AG04449 (cell line): ENCODE measurements around the gene HSD17B4.
"Not testable (repeated sequence)": the region's sequence is repeated elsewhere in the genome, so short reads cannot be mapped to it uniquely, and the experiment has no call there.

ENCODE experiments used
- CTCF ChIA-PET: fragments of 350-600 bp; formaldehyde crosslinking; extraction: SDS; loops from one replicate; lab custom pipeline; 2021; ENCODE audit warnings: antibody characterized with exemption; lab: Yijun Ruan, JAX
- POLR2A ChIA-PET: fragments of 400-600, 350-600 bp; formaldehyde crosslinking; extraction: SDS; loops from one replicate; lab custom pipeline; 2020; ENCODE audit warnings: antibody characterized with exemption, inconsistent platforms; lab: Yijun Ruan, JAX
- DNase-seq: peaks from one replicate; pipeline ENCODE4 v3.0.0-alpha.2; 2010; ENCODE audit warnings: low read depth, low spot score
- H3K4me3 ChIP-seq: 2 replicates; pipeline ENCODE4 v1.5.1; 2011; ENCODE audit warnings: low read depth, mild to moderate bottlenecking, control low read depth, low read length
- CTCF ChIP-seq: IDR thresholded peaks from one replicate; pipeline ENCODE4 v1.5.1; 2011; ENCODE audit warnings: mild to moderate bottlenecking, moderate library complexity, low read length, control low read depth, inconsistent platforms; ENCODE audit not compliant: insufficient read depth; ENCODE audit errors: missing control alignments

HSD17B4 gene

GRCh38 chr5:119483155-119483554 is 30.9 kb downstream of the HSD17B4 start:
- no peak for TF ChIP-seq CTCF
- H3K4me3 ChIP-seq, result no peak overlapping the region
- ChIA-PET CTCF (no interaction called here), POLR2A (interaction anchor here (0.6 kb wide), 1 partner anchor 831 kb away, joined by 3 read pairs; no protein-coding TSS in a partner anchor)
- no peak for DNase-seq

- ChIA-PET CTCF (no interaction called here), POLR2A (no interaction called here)
- DNase-seq, result no peak
- no peak overlapping the region for H3K4me3 ChIP-seq
- TF ChIP-seq CTCF, result no peak
Observed at GRCh38 chr5:119484884-119485283, 32.6 kb downstream of the HSD17B4 start.

- ChIA-PET POLR2A (no interaction called here), CTCF (no interaction called here)
- TF ChIP-seq CTCF, result no peak
- DNase-seq, result no peak
- H3K4me3 ChIP-seq, result no peak overlapping the region
Observed at GRCh38 chr5:119501671-119502179, 49.4 kb downstream of the HSD17B4 start.

GRCh38 chr5:119503939-119504338 is 51.6 kb downstream of the HSD17B4 start:
- POLR2A ChIA-PET, H3K4me3 ChIP-seq: not testable (repeated sequence)

GRCh38 chr5:119512277-119512676 is 60.0 kb downstream of the HSD17B4 start:
- POLR2A ChIA-PET, result no interaction called here
- no peak overlapping the region for H3K4me3 ChIP-seq
- TF ChIP-seq CTCF, result no peak
- CTCF ChIA-PET, result no interaction called here
- no peak for DNase-seq

More at GRCh38 chr5:119503939-119504338, 51.6 kb downstream of the HSD17B4 start:
- DNase-seq, CTCF ChIA-PET: not testable (repeated sequence)

GRCh38 chr5:119515192-119515591 is 62.9 kb downstream of the HSD17B4 start:
- H3K4me3 ChIP-seq, result no peak overlapping the region
- ChIA-PET POLR2A (no interaction called here), CTCF (no interaction called here)
- DNase-seq, result no peak
- TF ChIP-seq CTCF, result no peak

GRCh38 chr5:119517115-119517514 is 64.8 kb downstream of the HSD17B4 start:
- CTCF ChIA-PET, POLR2A ChIA-PET, DNase-seq, H3K4me3 ChIP-seq: not testable (repeated sequence)

GRCh38 chr5:119521232-119521631 is 68.9 kb downstream of the HSD17B4 start:
- no peak for DNase-seq
- no peak overlapping the region for H3K4me3 ChIP-seq
- TF ChIP-seq CTCF, result no peak
- ChIA-PET POLR2A (no interaction called here), CTCF (no interaction called here)
